Stimulated activated CD4-positive, alpha-beta T cell treated with anti-CD3 and anti-CD28 coated beads, Interleukin-4, amount 100 ng/mL, for 48 hours (primary cell): ENCODE results near the gene PUM1.
"Not testable (repeated sequence)": the region's sequence is repeated elsewhere in the genome, so short reads cannot be mapped to it uniquely, and the experiment has no call there.

ENCODE experiments used
- DNase-seq, 2 donors: peaks; one replicate each; pipeline ENCODE4 v3.0.0-alpha.2; 2020; ENCODE audit warnings: low read depth in 2 of 2

PUM1 gene, protein sequence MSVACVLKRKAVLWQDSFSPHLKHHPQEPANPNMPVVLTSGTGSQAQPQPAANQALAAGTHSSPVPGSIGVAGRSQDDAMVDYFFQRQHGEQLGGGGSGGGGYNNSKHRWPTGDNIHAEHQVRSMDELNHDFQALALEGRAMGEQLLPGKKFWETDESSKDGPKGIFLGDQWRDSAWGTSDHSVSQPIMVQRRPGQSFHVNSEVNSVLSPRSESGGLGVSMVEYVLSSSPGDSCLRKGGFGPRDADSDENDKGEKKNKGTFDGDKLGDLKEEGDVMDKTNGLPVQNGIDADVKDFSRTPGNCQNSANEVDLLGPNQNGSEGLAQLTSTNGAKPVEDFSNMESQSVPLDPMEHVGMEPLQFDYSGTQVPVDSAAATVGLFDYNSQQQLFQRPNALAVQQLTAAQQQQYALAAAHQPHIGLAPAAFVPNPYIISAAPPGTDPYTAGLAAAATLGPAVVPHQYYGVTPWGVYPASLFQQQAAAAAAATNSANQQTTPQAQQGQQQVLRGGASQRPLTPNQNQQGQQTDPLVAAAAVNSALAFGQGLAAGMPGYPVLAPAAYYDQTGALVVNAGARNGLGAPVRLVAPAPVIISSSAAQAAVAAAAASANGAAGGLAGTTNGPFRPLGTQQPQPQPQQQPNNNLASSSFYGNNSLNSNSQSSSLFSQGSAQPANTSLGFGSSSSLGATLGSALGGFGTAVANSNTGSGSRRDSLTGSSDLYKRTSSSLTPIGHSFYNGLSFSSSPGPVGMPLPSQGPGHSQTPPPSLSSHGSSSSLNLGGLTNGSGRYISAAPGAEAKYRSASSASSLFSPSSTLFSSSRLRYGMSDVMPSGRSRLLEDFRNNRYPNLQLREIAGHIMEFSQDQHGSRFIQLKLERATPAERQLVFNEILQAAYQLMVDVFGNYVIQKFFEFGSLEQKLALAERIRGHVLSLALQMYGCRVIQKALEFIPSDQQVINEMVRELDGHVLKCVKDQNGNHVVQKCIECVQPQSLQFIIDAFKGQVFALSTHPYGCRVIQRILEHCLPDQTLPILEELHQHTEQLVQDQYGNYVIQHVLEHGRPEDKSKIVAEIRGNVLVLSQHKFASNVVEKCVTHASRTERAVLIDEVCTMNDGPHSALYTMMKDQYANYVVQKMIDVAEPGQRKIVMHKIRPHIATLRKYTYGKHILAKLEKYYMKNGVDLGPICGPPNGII

GRCh38 chr1:31065310-31066217, at the start of gene PUM1:
PUM1 (minus strand) TSS chr1:31065717; CDS start chr1:31059566, 6,151 bp downstream.
- DNase-seq, result peak; percentile 98 to 99

GRCh38 chr1:31112266-31112935, 46.9 kb upstream of the PUM1 start:
- no peak for DNase-seq

DNA sequence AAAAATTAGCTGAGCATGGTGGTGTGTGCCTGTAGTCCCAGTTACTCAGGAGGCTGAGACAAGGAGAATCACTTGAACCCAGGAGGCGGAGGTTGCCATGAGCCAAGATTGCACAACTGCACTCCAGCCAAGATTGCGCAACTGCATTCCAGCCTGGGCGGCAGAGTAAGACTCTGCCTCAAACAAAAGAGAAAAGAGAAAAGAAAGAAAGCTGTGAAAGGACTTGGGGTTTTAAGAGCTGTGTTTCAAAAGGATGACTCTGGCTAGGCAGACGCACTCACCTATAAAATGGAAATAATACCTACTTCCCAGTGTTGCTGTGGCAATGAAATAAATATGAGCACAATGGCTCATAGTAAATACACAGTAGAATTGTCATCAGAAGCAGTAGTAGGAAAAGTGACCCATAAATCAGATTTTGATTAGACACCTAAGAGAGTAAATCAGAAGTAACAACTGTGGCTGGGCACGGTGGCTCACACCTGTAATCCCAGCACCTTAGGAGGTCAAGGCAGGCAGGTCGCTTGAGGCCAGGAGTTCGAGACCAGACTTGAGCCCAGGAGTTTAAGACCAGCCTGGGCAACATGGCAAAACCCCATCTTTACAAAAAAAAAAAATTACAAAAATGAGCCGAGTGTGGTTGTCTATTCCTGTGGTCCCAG, 45.9 kb upstream of the PUM1 start:
- DNase-seq, result no peak

GRCh38 chr1:31110846-31111245, 45.3 kb upstream of the PUM1 start:
- DNase-seq, result no peak

DNA sequence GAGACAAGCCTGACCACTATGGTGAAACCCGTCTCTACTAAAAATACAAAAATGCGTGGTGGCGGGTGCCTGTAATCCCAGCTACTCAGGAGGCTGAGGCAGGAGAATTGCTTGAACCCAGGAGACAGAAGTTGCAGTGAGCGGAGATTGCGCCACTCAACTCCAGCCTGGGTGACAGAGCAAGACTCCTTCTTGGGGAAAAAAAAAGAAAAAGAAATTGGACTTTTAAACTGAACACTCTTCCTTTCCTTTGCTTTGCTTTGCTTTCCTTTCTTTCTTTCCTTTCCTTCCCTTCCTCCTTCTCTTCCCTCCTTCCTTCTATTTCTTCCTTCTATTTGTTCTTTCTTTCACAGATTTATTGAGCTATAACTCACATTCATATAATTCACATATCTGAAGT, 43.3 kb upstream of the PUM1 start:
- DNase-seq, result no peak

DNA sequence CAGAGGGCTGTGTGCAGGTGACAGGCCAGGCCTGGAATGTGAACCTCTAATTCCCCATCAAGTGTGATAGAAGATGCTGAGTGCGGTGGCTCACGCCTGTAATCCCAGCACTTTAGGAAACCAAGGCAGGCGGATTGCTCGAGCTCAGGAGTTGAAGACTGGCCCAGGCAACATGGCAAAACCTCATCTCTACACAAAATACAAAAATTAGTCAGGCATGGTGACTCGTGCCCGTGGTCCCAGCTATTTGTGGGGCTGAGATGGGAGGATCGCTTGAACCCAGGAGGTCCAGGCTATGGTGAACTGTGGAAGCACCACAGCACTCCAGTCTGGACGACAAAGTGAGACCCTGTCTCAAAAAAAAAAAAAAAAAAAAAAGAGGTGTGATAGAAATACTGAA, 40.1 kb upstream of the PUM1 start:
- DNase-seq, result no peak

GRCh38 chr1:31102501-31102950, 37.0 kb upstream of the PUM1 start:
- no peak for DNase-seq

DNA sequence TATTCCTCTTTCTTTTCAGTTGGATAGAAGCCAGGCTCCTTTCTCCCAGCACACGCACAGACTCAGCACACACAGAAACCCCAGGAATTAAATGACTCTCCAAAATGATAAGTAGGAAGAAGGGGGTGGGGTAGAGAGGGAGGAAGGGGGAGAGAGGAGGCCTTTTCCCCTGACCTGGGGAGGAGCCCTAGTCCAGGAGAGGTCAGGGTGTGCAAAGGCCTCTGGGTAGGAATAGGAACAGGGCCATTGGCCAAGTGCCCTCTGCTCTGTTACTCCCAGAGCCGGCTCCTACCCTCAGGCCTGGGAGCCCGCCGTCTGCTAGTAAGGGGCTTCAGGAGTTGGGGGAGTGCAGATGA, 35.6 kb upstream of the PUM1 start:
- DNase-seq, result no peak

DNA sequence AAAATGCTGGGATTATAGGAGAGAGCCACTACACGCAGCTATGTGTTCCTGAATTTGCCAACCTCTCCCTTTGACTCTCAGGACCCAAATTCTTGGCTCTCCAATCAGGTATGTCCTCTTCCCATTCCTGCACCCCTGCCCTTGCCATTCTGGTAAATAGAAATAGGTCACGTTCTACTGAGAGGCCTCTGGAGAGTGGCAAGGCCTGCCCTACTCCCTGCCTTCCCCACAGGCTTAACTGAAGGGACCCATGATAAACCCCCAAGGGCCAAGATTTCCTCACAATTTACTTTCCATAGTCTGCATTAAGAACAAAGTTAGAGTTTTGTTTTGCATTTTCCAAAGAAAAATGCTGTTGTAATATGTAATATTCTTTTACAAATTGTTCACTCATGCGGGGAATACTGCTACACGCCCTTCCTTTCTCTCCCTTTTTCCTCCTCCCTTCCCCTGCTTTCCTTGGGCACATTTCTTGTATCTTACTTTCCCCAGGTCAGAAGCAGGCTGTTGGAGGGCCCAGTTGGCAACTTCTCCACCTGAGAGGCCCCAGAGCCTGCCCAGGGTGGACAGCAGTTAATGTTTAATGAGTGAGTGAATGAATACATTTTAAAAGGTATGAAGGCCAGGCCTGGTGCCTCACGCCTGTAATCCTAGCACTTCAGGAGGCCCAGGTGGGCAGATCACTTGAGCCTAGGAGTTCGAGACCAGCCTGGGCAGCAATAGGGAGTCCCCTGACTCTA, 33.9 kb upstream of the PUM1 start:
- no peak for DNase-seq

- no peak for DNase-seq
Measured at GRCh38 chr1:31095985-31096384, 30.5 kb upstream of the PUM1 start.

GRCh38 chr1:31095298-31095981, 29.9 kb upstream of the PUM1 start:
- no peak for DNase-seq

- DNase-seq, result not testable (repeated sequence)
Measured at GRCh38 chr1:31088081-31088480, 22.6 kb upstream of the PUM1 start.

DNA sequence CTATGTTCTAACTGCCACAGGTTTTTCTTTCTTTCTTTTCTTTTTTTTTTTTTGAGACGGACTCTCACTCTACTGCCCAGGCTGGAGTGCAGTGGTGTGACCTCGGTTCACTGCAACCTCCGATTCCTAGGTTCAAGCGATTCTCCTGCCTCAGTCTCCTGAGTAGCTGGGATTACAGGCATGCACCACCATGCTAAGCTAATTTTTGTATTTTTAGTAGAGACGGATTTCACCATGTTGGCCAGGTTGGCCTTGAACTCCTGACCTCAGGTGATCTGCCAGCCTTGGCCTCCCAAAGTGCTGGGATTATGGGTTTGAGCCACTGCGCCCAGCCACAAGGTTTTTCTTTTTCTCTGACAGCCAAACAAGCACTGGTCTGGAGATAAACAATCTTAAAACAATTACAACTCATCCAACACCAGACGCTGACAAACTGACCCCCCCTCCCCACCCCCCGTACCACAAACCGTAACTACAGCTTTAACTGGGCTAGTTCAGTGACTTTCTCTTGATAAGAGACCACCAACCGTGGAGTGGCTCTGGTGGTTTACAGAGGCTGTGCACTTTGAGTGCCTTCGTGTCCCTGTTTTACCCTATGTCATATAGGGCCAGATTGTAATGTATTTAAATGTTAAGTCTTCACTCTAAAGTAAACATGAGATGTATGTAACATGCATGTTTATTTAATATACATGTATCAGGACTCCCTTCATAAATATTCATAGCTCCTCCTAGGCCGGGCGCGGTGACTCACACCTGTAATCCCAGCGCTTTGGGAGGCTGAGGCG, 19.5 kb upstream of the PUM1 start:
- DNase-seq, result no peak

GRCh38 chr1:31082385-31082784, 16.9 kb upstream of the PUM1 start:
- no peak for DNase-seq

GRCh38 chr1:31073044-31073443, 7.5 kb upstream of the PUM1 start:
- DNase-seq, result no peak

GRCh38 chr1:31072304-31072746, 6.8 kb upstream of the PUM1 start:
- no peak for DNase-seq

DNA sequence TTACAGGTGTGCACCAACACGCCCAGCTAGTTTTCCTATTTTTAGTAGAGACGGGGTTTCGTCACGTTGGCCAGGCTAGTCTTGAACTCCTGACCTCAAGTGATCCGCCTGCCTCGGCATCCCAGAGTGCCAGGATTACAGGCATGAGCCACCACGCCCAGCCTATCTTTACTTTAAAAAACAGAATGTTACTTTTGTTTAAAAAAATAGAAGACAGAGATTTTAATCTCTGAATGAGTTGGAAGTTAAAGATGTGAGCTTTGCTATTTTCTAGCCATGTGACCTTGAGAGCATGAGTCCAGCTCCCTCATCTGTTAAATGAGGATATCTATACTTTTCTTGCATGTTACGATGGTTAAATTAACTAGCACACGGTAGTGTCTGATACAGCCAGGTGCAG, 3.9 kb upstream of the PUM1 start:
- no peak for DNase-seq
